ENCODE data around the gene SDHB. TPM values are rescaled to one million over a fixed set of nuclear protein-coding genes. Genes with fewer than 3 reads are reported as not detected.

Gene SDHB
- total and polyA plus RNA-seq, 2 of the 8 experiments (the other 6 are each of a cell fraction or from before 2014, with no cell fraction given): 84.0 to 98.7 TPM

GRCh38 chr1:17032741-17033140 lies 21.1 kb downstream of the SDHB start:
- no peaks in the 10 kb centered on the region for H3K4me1 ChIP-seq (replicated peaks in 1 of 4; ENCODE audit: control insufficient read depth in 3 of 4, insufficient read depth in 4 of 4, low read length in 3 of 4)
- H3K27me3 ChIP-seq (replicated peaks in 1 of 4; ENCODE audit: control insufficient read depth in 3 of 4, extremely low read depth in 1 of 4, insufficient read depth in 3 of 4, low read length in 3 of 4): no peaks in the 10 kb centered on the region
- 94% methylated on average over 3 of the region's 3 CpGs; no CpG with 5 or more reads in 1 of the 2 experiments for WGBS, 2 experiments (ENCODE audit: extremely low coverage in 1 of 2, insufficient coverage in 1 of 2, insufficient read length in 1 of 2, insufficient replicate concordance in 2 of 2, low coverage in 1 of 2, low lambda C conversion rate in 2 of 2, missing lambda C conversion rate in 1 of 2)
- no peak overlapping the region for H3K9ac ChIP-seq (replicated peaks in 1 of 4; ENCODE audit: extremely low read depth in 1 of 4, low read depth in 3 of 4, low read length in 3 of 4)
- no peak for FAIRE-seq
- H3K79me2 ChIP-seq (ENCODE audit: control insufficient read depth in 1 of 2, insufficient read depth in 2 of 2, low read length in 2 of 2): no peaks in the 10 kb centered on the region
- H3K9me3 ChIP-seq (ENCODE audit: insufficient read depth in 2 of 2, low read depth in 1 of 2, low read length in 1 of 2): no peaks in the 10 kb centered on the region
- no peak overlapping the region for H2BK15ac ChIP-seq (ENCODE audit: low read length)
- no peak overlapping the region for H4K8ac ChIP-seq (ENCODE audit: extremely low read depth, insufficient read depth, low read length)
- ChIA-PET CTCF (ENCODE audit: partially characterized antibody) (interaction anchor here (0.7 to 2.9 kb wide), 9 partner anchors 10 to 72 kb away, joined by 3 to 15 read pairs (median 3); no protein-coding TSS in a partner anchor), POLR2A (ENCODE audit: partially characterized antibody) (interaction anchor here (1.0 kb wide), 1 partner anchor 24 kb away, joined by 3 read pairs; no protein-coding TSS in a partner anchor)
- no peak overlapping the region for H3K56ac ChIP-seq (replicated peaks; ENCODE audit: insufficient read length, low read depth, low read length)
- H2BK5ac ChIP-seq (ENCODE audit: low read depth, low read length): no peak overlapping the region
- no peak overlapping the region for H3K4me3 ChIP-seq (ENCODE audit: extremely low read depth in 1 of 4, insufficient read depth in 2 of 4, low read depth in 3 of 4, low read length in 4 of 4)
- H2BK12ac ChIP-seq (ENCODE audit: low read depth, low read length): no peak overlapping the region
- H3K23ac ChIP-seq (ENCODE audit: insufficient read length): no peak overlapping the region
- H2AFZ ChIP-seq (ENCODE audit: low read length): no peak overlapping the region
- H3K18ac ChIP-seq (ENCODE audit: extremely low read depth, low read length): no peak overlapping the region
- DNase-seq (ENCODE audit: low read depth in 1 of 2, low spot score in 2 of 2): no peak
- H2AK5ac ChIP-seq (ENCODE audit: low read depth, low read length): no peak overlapping the region
- H3K14ac ChIP-seq (ENCODE audit: insufficient read length): no peak overlapping the region
- H4K91ac ChIP-seq (replicated peaks; ENCODE audit: insufficient read length, low read length): no peak overlapping the region
- H4K20me1 ChIP-seq (replicated peaks in 1 of 2; ENCODE audit: control insufficient read depth in 1 of 2, insufficient read depth in 2 of 2, low read length in 2 of 2): peaks cover 0 to 2% of the 10 kb centered on the region in 2 experiments
- no peaks in the 10 kb centered on the region for H3K23me2 ChIP-seq (ENCODE audit: low read depth, low read length)
- no peak overlapping the region for H3K4ac ChIP-seq (replicated peaks; ENCODE audit: insufficient read length, low read depth, low read length)
- no peaks in the 10 kb centered on the region for H3K79me1 ChIP-seq (ENCODE audit: low read depth, low read length)
- no peak overlapping the region for H3K4me2 ChIP-seq (ENCODE audit: insufficient read depth in 1 of 2, low read depth in 2 of 2, low read length in 2 of 2)
- no peak overlapping the region for H2BK120ac ChIP-seq (replicated peaks; ENCODE audit: low read depth, low read length)
- no peak overlapping the region for H4K5ac ChIP-seq (ENCODE audit: insufficient read length, low read depth, low read length)
- peaks cover 4 to 35% (median 11%) of the 10 kb centered on the region in 4 experiments; a peak in 6 of 8 replicates for H3K36me3 ChIP-seq (ENCODE audit: control insufficient read depth in 2 of 4, insufficient read depth in 4 of 4, low read length in 3 of 4)
- no peak overlapping the region for H2BK20ac ChIP-seq (ENCODE audit: low read length)
- TF ChIP-seq CBX5 (IDR thresholded peaks at IDR 0.05; ENCODE audit: low read depth, low read length) (no peak), FOSL1 (IDR thresholded peaks at IDR 0.05; ENCODE audit: insufficient read depth, low read depth, low read length) (no peak), BRCA1 (IDR thresholded peaks at IDR 0.05; ENCODE audit: low read depth, low read length) (no peak), RNF2 (IDR thresholded peaks at IDR 0.05; ENCODE audit: borderline replicate concordance, low read depth, low read length, missing control alignments, poor library complexity, severe bottlenecking) (no peak), CREB1 (IDR thresholded peaks at IDR 0.05) (no peak), CHD1 (IDR thresholded peaks at IDR 0.05; ENCODE audit: low read depth, low read length) (no peak), MAX (IDR thresholded peaks at IDR 0.05) (no peak), EZH2 (IDR thresholded peaks at IDR 0.05; ENCODE audit: low read depth, low read length, severe bottlenecking) (no peak), BCL11A (IDR thresholded peaks at IDR 0.05; ENCODE audit: low read depth in 2 of 2, low read length in 2 of 2) (no peak), SIRT6 (IDR thresholded peaks at IDR 0.05; ENCODE audit: low read length) (no peak), TAF7 (optimal IDR thresholded peaks at IDR 0.05; ENCODE audit: borderline replicate concordance, low read depth, low read length) (no peak), BACH1 (IDR thresholded peaks at IDR 0.05; ENCODE audit: low read length) (no peak), HDAC6 (IDR thresholded peaks at IDR 0.05; ENCODE audit: low read depth, low read length) (no peak)
- no peak overlapping the region for H3K27ac ChIP-seq (ENCODE audit: low read depth, low read length)
